Measurements from ENCODE around the gene FAM114A1. TPM values are rescaled to one million over a fixed set of nuclear protein-coding genes. Genes with fewer than 3 reads are reported as not detected.

The FAM114A1 gene
- total and polyA plus RNA-seq, 2 of the 8 experiments (the other 6 are each of a cell fraction or from before 2014, with no cell fraction given) = 9.5 to 12.0 TPM

DNA sequence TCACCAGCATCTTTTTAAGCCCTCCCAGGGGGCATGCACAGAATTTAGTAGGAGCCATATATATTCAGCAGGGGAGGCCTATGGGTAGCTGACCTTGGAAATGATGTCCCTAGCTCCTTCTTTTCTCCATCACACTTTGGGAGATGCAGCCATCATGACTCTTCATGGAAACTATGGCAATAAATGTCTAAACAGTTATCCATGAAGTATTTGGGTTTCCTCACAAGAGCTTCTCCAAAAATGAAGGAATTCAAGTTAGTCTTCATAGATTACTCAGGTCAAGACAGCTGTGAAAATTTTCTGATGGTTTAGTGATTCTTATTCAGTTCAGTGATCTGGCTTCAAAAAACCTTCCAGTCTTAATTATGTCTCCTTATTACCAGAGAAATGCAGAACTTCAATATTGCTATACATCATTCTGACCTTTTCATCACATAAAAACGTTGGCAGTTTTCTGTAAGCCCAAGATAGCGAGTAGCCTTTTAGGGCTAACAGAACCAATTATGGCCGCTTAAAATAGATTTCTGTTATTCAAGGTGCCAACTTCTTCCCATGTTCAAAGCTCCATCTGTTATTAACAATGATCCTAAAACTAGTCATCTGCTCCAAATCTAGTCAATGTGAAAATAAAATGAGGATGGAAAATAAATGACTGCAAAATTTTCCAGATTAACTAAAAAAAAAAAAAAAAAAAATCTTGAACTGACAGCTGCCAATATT is 112.1 kb downstream of the FAM114A1 start:
- WGBS, 2 experiments (ENCODE audit: extremely low coverage in 1 of 2, insufficient coverage in 1 of 2, insufficient read length in 1 of 2, insufficient replicate concordance in 2 of 2, low coverage in 1 of 2, low lambda C conversion rate in 2 of 2, missing lambda C conversion rate in 1 of 2) = 81% methylated on average over 3 of the region's 3 CpGs; no CpG with 5 or more reads in 1 of the 2 experiments
- H4K91ac ChIP-seq (replicated peaks; ENCODE audit: insufficient read length, low read length) = no peak overlapping the region
- no peaks in the 10 kb centered on the region for H3K27me3 ChIP-seq (replicated peaks in 1 of 4; ENCODE audit: control insufficient read depth in 3 of 4, extremely low read depth in 1 of 4, insufficient read depth in 3 of 4, low read length in 3 of 4)
- DNase-seq (ENCODE audit: low read depth in 1 of 2, low spot score in 2 of 2) = no peak
- no peak overlapping the region for H2BK120ac ChIP-seq (replicated peaks; ENCODE audit: low read depth, low read length)
- H3K4me3 ChIP-seq (ENCODE audit: extremely low read depth in 1 of 4, insufficient read depth in 2 of 4, low read depth in 3 of 4, low read length in 4 of 4) = no peak overlapping the region
- no peak overlapping the region for H3K23ac ChIP-seq (ENCODE audit: insufficient read length)
- CTCF ChIA-PET (ENCODE audit: partially characterized antibody) = interaction anchor here (1.1 to 1.5 kb wide), 2 partner anchors 9 to 10 kb away, joined by 3 read pairs; no protein-coding TSS in a partner anchor
- POLR2A ChIA-PET (ENCODE audit: partially characterized antibody) = no interaction called here
- no peak overlapping the region for H2AFZ ChIP-seq (ENCODE audit: low read length)
- no peaks in the 10 kb centered on the region for H3K36me3 ChIP-seq (ENCODE audit: control insufficient read depth in 2 of 4, insufficient read depth in 4 of 4, low read length in 3 of 4)
- no peaks in the 10 kb centered on the region for H3K9me3 ChIP-seq (ENCODE audit: insufficient read depth in 2 of 2, low read depth in 1 of 2, low read length in 1 of 2)
- H3K79me2 ChIP-seq (ENCODE audit: control insufficient read depth in 1 of 2, insufficient read depth in 2 of 2, low read length in 2 of 2) = no peaks in the 10 kb centered on the region
- no peak overlapping the region for H4K8ac ChIP-seq (ENCODE audit: extremely low read depth, insufficient read depth, low read length)
- H3K18ac ChIP-seq (ENCODE audit: extremely low read depth, low read length) = no peak overlapping the region
- no peak overlapping the region for H3K4me2 ChIP-seq (ENCODE audit: insufficient read depth in 1 of 2, low read depth in 2 of 2, low read length in 2 of 2)
- TF ChIP-seq ASH2L (IDR thresholded peaks at IDR 0.05; ENCODE audit: low read length) (no peak), BRCA1 (IDR thresholded peaks at IDR 0.05; ENCODE audit: low read depth, low read length) (no peak), YY1 (IDR thresholded peaks at IDR 0.05; ENCODE audit: low read depth, low read length) (no peak)
- TF ChIP-seq, protein P1, sequence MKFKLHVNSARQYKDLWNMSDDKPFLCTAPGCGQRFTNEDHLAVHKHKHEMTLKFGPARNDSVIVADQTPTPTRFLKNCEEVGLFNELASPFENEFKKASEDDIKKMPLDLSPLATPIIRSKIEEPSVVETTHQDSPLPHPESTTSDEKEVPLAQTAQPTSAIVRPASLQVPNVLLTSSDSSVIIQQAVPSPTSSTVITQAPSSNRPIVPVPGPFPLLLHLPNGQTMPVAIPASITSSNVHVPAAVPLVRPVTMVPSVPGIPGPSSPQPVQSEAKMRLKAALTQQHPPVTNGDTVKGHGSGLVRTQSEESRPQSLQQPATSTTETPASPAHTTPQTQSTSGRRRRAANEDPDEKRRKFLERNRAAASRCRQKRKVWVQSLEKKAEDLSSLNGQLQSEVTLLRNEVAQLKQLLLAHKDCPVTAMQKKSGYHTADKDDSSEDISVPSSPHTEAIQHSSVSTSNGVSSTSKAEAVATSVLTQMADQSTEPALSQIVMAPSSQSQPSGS (IDR thresholded peaks at IDR 0.05; ENCODE audit: low read length) = no peak
- no peaks in the 10 kb centered on the region; a peak in 1 of 7 replicates for H3K4me1 ChIP-seq (replicated peaks in 1 of 4; ENCODE audit: control insufficient read depth in 3 of 4, insufficient read depth in 4 of 4, low read length in 3 of 4)
- no peaks in the 10 kb centered on the region for H3K79me1 ChIP-seq (ENCODE audit: low read depth, low read length)
- H2AK5ac ChIP-seq (ENCODE audit: low read depth, low read length) = no peak overlapping the region
- H3K27ac ChIP-seq (ENCODE audit: low read depth, low read length) = no peak overlapping the region
- no peak overlapping the region for H2BK20ac ChIP-seq (ENCODE audit: low read length)
- no peak overlapping the region for H3K14ac ChIP-seq (ENCODE audit: insufficient read length)
- no peak overlapping the region for H2BK12ac ChIP-seq (ENCODE audit: low read depth, low read length)
- FAIRE-seq = no peak
- no peak overlapping the region for H3K9ac ChIP-seq (replicated peaks in 1 of 4; ENCODE audit: extremely low read depth in 1 of 4, low read depth in 3 of 4, low read length in 3 of 4)
- H4K20me1 ChIP-seq (replicated peaks in 1 of 2; ENCODE audit: control insufficient read depth in 1 of 2, insufficient read depth in 2 of 2, low read length in 2 of 2) = no peaks in the 10 kb centered on the region
- H3K4ac ChIP-seq (replicated peaks; ENCODE audit: insufficient read length, low read depth, low read length) = no peak overlapping the region
- no peak overlapping the region for H3K56ac ChIP-seq (replicated peaks; ENCODE audit: insufficient read length, low read depth, low read length)
- no peak overlapping the region for H2BK5ac ChIP-seq (ENCODE audit: low read depth, low read length)
- no peak overlapping the region for H2BK15ac ChIP-seq (ENCODE audit: low read length)
- no peak overlapping the region for H4K5ac ChIP-seq (ENCODE audit: insufficient read length, low read depth, low read length)
- no peaks in the 10 kb centered on the region for H3K23me2 ChIP-seq (ENCODE audit: low read depth, low read length)

All from H1 (cell line).